Right lobe of liver (tissue), 6 donors: ENCODE data around the gene KRTAP29-1. TPM values are rescaled to one million over a fixed set of nuclear protein-coding genes. Genes with fewer than 3 reads are reported as not detected.

ENCODE experiments used
- ATAC-seq, 4 donors: fragments of 200-7000 bp; cut with Tn5 transposase; one replicate each; pipeline ENCODE4 v1.9.1; 2020; ENCODE audit warnings: mild to moderate bottlenecking in 4 of 4, moderate library complexity in 4 of 4
- DNase-seq, 3 donors: peaks; one replicate each; pipeline ENCODE4 v3.0.0-alpha.2; 2020
- H3K27ac ChIP-seq, 3 donors: fragments of 200-600 bp; one replicate each; pipeline ENCODE4 v1.8.0; 2022
- H3K27me3 ChIP-seq, 2 donors: fragments of 200-600 bp; one replicate each; pipeline ENCODE4 v1.8.0; 2022
- H3K36me3 ChIP-seq, 4 donors: fragments of 200-600 bp; sonication (generic) in 1 of 4; one replicate each; pipeline versions ENCODE4 v1.5.1 to v1.8.0; 2017 to 2022; ENCODE audit warnings: control low read depth in 1 of 4
- H3K4me1 ChIP-seq, 4 donors: fragments of 200-600 bp; sonication (generic) in 1 of 4; one replicate each; pipeline versions ENCODE4 v1.5.1 to v1.8.0; 2017 to 2022; ENCODE audit warnings: control low read depth in 1 of 4
- H3K4me3 ChIP-seq, 3 donors: fragments of 200-600 bp; one replicate each; pipeline ENCODE4 v1.8.0; 2022
- H3K9me3 ChIP-seq, 4 donors: fragments of 200-600 bp; sonication (generic) in 1 of 4; one replicate each; pipeline versions ENCODE4 v1.5.1 to v1.8.0; 2017 to 2022; ENCODE audit warnings: control low read depth in 1 of 4
- POLR2A ChIP-seq: fragments of 450-650 bp; IDR thresholded peaks from one replicate; pipeline ENCODE4 v1.6.1; 2017; ENCODE audit warnings: antibody characterized with exemption, mild to moderate bottlenecking
- WGBS: methylation state at CpG from one replicate; pipeline ENCODE4 v1.1.6; 2018; ENCODE audit warnings: low coverage, low lambda C conversion rate; ENCODE audit not compliant: insufficient coverage; ENCODE audit errors: missing lambda C conversion rate; 5-methylcytosine and 5-hydroxymethylcytosine counted together
- intact Hi-C, 2 donors: fragments of 100-400 bp; cut with DNase I; formaldehyde crosslinking; loops; one replicate each; pipeline versions ENCODE4 v1.11.2 to v1.14.1; 2022
- total RNA-seq, 6 experiments: library from RNA; depleted of rRNA in 2 of 6; stranded (reverse); fragments of >200 nt in 2 of 6; fragmentation: NEBNext Ultra II Directional in 3 of 6; extraction: Animal tissue kit (Norgen Biotek cat#: 25700) in 3 of 6; gene quantifications; one replicate each; pipeline versions ENCODE4 v1.1.0 to v1.2.4, GENCODE V29; 2016 to 2023
- TF ChIP-seq, protein P1 (sequence below), 4 donors: fragments of 200-600 bp in 3 of 4; fragments of 450-650 bp in 1 of 4; IDR thresholded peaks; one replicate each; pipeline versions ENCODE4 v1.5.1 to v1.8.0; 2016 to 2022; ENCODE audit warnings: antibody characterized with exemption in 4 of 4, mild to moderate bottlenecking in 2 of 4
- donor health status: DM: no; HTN: yes; CAD: no.
- donor health status: DM: no; HTN: no; CAD: no.
- donor health status: DM: no; HTN: no; CAD: no.
- donor health status: DM: no; HTN: yes; CAD: no.
- donor health status: DM: no; HTN: yes; CAD: no.

KRTAP29-1 gene
- total RNA-seq, 6 experiments from 2014 or later = not detected

DNA sequence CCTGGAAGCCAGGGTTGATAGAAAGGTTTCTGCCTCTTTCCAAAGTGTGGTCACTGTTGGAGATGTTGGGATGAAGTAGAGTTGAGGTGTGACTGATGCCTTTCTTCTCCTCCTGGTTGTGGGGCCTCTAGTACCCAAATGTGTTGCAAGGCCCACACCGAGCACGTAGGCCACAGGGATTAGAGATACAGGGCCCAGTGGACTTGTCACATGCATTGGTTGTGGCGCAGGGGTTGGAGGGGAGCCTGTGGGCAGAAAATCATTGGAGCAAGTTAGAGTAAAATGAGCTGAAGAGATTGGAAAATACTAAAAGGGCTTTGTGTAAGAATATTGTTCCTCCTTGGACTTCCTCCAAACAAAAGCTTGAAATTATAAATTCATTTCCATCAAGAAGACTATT is 43.3 kb upstream of the KRTAP29-1 start:
- Histone ChIP-seq H3K4me1 (no peaks in the 10 kb centered on the region), H3K36me3 (no peaks in the 10 kb centered on the region), H3K4me3 (no peak overlapping the region), H3K27me3 (no peaks in the 10 kb centered on the region), H3K27ac (no peak overlapping the region), H3K9me3 (no peaks in the 10 kb centered on the region)
- DNase-seq (no peak), ATAC-seq (no peak)
- intact Hi-C loops = no loop called here
- WGBS = 71% methylated on average over 1 of the region's 3 CpGs
- TF ChIP-seq, protein P1, sequence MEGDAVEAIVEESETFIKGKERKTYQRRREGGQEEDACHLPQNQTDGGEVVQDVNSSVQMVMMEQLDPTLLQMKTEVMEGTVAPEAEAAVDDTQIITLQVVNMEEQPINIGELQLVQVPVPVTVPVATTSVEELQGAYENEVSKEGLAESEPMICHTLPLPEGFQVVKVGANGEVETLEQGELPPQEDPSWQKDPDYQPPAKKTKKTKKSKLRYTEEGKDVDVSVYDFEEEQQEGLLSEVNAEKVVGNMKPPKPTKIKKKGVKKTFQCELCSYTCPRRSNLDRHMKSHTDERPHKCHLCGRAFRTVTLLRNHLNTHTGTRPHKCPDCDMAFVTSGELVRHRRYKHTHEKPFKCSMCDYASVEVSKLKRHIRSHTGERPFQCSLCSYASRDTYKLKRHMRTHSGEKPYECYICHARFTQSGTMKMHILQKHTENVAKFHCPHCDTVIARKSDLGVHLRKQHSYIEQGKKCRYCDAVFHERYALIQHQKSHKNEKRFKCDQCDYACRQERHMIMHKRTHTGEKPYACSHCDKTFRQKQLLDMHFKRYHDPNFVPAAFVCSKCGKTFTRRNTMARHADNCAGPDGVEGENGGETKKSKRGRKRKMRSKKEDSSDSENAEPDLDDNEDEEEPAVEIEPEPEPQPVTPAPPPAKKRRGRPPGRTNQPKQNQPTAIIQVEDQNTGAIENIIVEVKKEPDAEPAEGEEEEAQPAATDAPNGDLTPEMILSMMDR (IDR thresholded peaks at IDR 0.05) = no peak
- no peak for TF ChIP-seq POLR2A

DNA sequence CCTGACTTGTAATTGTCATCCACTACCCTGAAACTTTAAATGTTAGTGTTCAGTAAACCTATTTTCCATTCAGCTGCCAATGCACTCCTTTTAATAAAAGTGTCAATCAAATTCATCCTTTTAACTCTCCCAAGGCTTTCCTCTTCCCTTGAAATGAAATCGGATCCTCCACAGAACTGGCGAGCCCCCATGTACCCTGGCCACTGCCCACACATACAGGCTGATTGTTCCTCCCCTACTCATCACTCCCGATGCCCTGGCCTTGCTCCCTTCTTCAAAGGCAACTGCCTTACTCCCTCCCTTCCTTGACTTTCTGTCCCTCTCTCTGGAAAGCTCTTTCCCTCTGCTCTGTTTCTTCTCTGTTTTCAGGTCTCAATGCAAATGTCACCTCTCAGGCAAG is 40.4 kb upstream of the KRTAP29-1 start:
- intact Hi-C loops = no loop called here
- ATAC-seq (no peak), DNase-seq (no peak)
- TF ChIP-seq, protein P1 (IDR thresholded peaks at IDR 0.05) = no peak
- no peak for TF ChIP-seq POLR2A
- H3K27ac ChIP-seq = no peak overlapping the region
- no peaks in the 10 kb centered on the region for H3K9me3 ChIP-seq
- H3K4me1 ChIP-seq = no peaks in the 10 kb centered on the region
- H3K27me3 ChIP-seq = no peaks in the 10 kb centered on the region
- 52% methylated on average over 3 of the region's 3 CpGs for WGBS
- H3K4me3 ChIP-seq = no peak overlapping the region
- H3K36me3 ChIP-seq = no peaks in the 10 kb centered on the region

DNA sequence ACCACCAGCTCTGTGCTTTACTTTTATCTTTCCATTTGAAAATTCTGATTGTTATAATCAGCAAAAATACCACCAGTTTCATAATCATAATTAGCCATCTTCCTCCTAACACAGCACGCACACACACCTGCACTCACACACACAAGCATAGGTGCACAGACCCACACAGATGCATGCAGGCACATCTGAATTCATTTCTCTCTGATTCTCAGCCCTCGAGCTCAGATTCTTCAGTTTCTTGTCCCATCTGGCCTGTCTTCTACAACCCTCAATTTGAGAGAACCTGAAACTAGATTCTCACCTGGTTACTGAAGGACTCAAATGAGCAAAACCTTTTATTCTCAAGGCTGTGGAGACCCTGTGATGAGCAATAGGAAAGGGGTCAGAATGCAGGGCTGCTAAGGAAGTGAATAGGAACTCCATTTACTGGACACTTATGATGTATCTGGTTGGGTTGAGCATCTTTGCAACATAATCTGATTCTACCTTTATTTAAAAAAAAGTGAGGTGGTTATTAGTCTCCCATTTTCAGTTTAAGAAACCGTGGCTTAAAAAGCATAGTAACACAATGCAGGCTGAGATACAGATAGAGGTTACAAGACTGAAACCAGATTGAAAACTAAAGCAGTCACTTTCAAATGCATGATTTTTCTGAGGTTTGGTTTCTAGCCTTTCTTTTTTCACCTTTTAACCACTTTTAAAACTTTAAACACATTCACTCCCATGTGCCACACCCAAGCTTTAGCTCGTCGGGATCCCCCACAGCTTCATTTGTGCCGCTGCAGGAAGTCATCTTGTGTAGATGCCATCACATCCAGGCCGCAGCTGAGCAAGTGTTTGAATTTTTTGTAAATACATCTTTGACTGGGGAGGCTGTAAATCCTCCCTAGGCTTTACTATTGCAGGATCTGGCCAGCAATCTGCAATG is 38.5 kb upstream of the KRTAP29-1 start:
- intact Hi-C loops = no loop called here
- H3K27me3 ChIP-seq = no peaks in the 10 kb centered on the region
- no peaks in the 10 kb centered on the region for H3K36me3 ChIP-seq
- H3K4me1 ChIP-seq = no peaks in the 10 kb centered on the region
- H3K9me3 ChIP-seq = no peaks in the 10 kb centered on the region
- 43% methylated on average over 7 of the region's 7 CpGs for WGBS
- DNase-seq (no peak), ATAC-seq (no peak)
- no peak for TF ChIP-seq POLR2A
- TF ChIP-seq, protein P1 (IDR thresholded peaks at IDR 0.05) = no peak
- H3K4me3 ChIP-seq = no peak overlapping the region
- H3K27ac ChIP-seq = no peak overlapping the region

DNA sequence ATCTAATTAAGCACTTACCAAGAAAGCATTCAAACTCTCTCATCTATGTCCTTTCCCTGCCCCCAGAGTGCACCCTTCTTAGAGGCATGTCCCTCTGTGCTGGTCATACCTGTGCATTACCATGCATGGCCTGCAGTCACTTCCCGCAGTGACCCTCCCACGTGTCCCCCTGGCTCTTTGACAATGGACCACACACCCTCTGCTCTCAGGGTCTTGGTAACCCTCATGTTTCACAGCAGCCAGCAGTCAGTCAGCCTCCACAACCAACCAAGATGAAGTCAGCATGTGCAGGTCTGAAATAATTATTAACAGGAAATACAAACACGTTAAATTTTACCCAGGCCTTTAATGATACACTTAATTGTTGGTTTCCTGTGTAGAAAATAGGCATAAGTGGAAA is 37.8 kb upstream of the KRTAP29-1 start:
- H3K27ac ChIP-seq = no peak overlapping the region
- H3K27me3 ChIP-seq = no peaks in the 10 kb centered on the region
- TF ChIP-seq, protein P1 (IDR thresholded peaks at IDR 0.05) = no peak
- no peak for TF ChIP-seq POLR2A
- H3K36me3 ChIP-seq = no peaks in the 10 kb centered on the region
- intact Hi-C loops = no loop called here
- no peak for ATAC-seq
- H3K4me3 ChIP-seq = no peak overlapping the region
- no peak for DNase-seq
- WGBS = 29% methylated on average over 3 of the region's 3 CpGs
- no peaks in the 10 kb centered on the region for H3K9me3 ChIP-seq
- H3K4me1 ChIP-seq = no peaks in the 10 kb centered on the region
